ENCODE measurements around the gene RIPK4. TPM values are rescaled to one million over a fixed set of nuclear protein-coding genes. Genes with fewer than 3 reads are reported as not detected.

The RIPK4 gene
- total RNA-seq, 3 donors from 2014 or later = 0.13 to 0.20 (median 0.19) TPM

GRCh38 chr21:41769111-41769510 lies 2.3 kb upstream of the RIPK4 start:
- Mint-ChIP-seq H3K4me1 (ENCODE audit: low read depth) (peaks cover 23% of the 10 kb centered on the region), H3K36me3 (ENCODE audit: insufficient read depth) (no peaks in the 10 kb centered on the region), H3K4me3 (peak overlapping the region; percentile 80), H3K9me3 (no peaks in the 10 kb centered on the region), H3K27me3 (ENCODE audit: low read depth) (peaks cover 65% of the 10 kb centered on the region)
- ATAC-seq = no peak
- no peak for DNase-seq

- ATAC-seq (peak; percentile 45 to 46), DNase-seq (no peak)
- Mint-ChIP-seq H3K9me3 (no peaks in the 10 kb centered on the region), H3K4me3 (peak overlapping the region; percentile 80), H3K4me1 (ENCODE audit: low read depth) (peaks cover 23% of the 10 kb centered on the region), H3K36me3 (ENCODE audit: insufficient read depth) (no peaks in the 10 kb centered on the region), H3K27me3 (ENCODE audit: low read depth) (peaks cover 67% of the 10 kb centered on the region)
These were observed 1.7 kb upstream of the RIPK4 start for GRCh38 chr21:41768437-41769042.

GRCh38 chr21:41767606-41768436 lies 969 bp upstream of the RIPK4 start:
- peak in 1 of 2 donors; percentile 24 for ATAC-seq
- H3K4me3 Mint-ChIP-seq = peak overlapping the region; percentile 80
- DNase-seq = no peak

GRCh38 chr21:41765973-41766882 lies 624 bp downstream of the RIPK4 start:
- peaks cover 76% of the 10 kb centered on the region for H3K27me3 Mint-ChIP-seq (ENCODE audit: low read depth)
- DNase-seq (no peak), ATAC-seq (no peak)
- H3K9me3 Mint-ChIP-seq = no peaks in the 10 kb centered on the region
- H3K4me1 Mint-ChIP-seq (ENCODE audit: low read depth) = peaks cover 26% of the 10 kb centered on the region
- H3K4me3 Mint-ChIP-seq = peak overlapping the region; percentile 21
- no peaks in the 10 kb centered on the region for H3K36me3 Mint-ChIP-seq (ENCODE audit: insufficient read depth)

More at GRCh38 chr21:41767606-41768436, 969 bp upstream of the RIPK4 start:
- no peaks in the 10 kb centered on the region for H3K9me3 Mint-ChIP-seq
- H3K27me3 Mint-ChIP-seq (ENCODE audit: low read depth) = peaks cover 71% of the 10 kb centered on the region
- H3K4me1 Mint-ChIP-seq (ENCODE audit: low read depth) = peaks cover 23% of the 10 kb centered on the region
- H3K36me3 Mint-ChIP-seq (ENCODE audit: insufficient read depth) = no peaks in the 10 kb centered on the region

GRCh38 chr21:41765420-41765821 lies 1.4 kb downstream of the RIPK4 start:
- Mint-ChIP-seq H3K9me3 (no peaks in the 10 kb centered on the region), H3K4me1 (ENCODE audit: low read depth) (peaks cover 26% of the 10 kb centered on the region), H3K27me3 (ENCODE audit: low read depth) (peaks cover 80% of the 10 kb centered on the region), H3K36me3 (ENCODE audit: insufficient read depth) (no peaks in the 10 kb centered on the region), H3K4me3 (peak overlapping the region; percentile 21)
- ATAC-seq (no peak), DNase-seq (no peak)

- Mint-ChIP-seq H3K4me1 (ENCODE audit: low read depth) (peaks cover 26% of the 10 kb centered on the region), H3K36me3 (ENCODE audit: insufficient read depth) (no peaks in the 10 kb centered on the region), H3K9me3 (no peaks in the 10 kb centered on the region), H3K27me3 (ENCODE audit: low read depth) (peaks cover 80% of the 10 kb centered on the region), H3K4me3 (no peak overlapping the region)
- ATAC-seq (no peak), DNase-seq (no peak)
These were observed 2.1 kb downstream of the RIPK4 start for GRCh38 chr21:41764558-41765419.

GRCh38 chr21:41763996-41764395 lies 2.9 kb downstream of the RIPK4 start:
- H3K36me3 Mint-ChIP-seq (ENCODE audit: insufficient read depth) = no peaks in the 10 kb centered on the region
- no peaks in the 10 kb centered on the region for H3K9me3 Mint-ChIP-seq
- no peak for DNase-seq
- H3K27me3 Mint-ChIP-seq (ENCODE audit: low read depth) = peaks cover 78% of the 10 kb centered on the region
- peaks cover 25% of the 10 kb centered on the region for H3K4me1 Mint-ChIP-seq (ENCODE audit: low read depth)
- ATAC-seq = no peak
- no peak overlapping the region for H3K4me3 Mint-ChIP-seq

- ATAC-seq = no peak
- Mint-ChIP-seq H3K4me1 (ENCODE audit: low read depth) (peaks cover 20% of the 10 kb centered on the region), H3K27me3 (ENCODE audit: low read depth) (peaks cover 79% of the 10 kb centered on the region), H3K4me3 (no peak overlapping the region), H3K36me3 (ENCODE audit: insufficient read depth) (no peaks in the 10 kb centered on the region), H3K9me3 (no peaks in the 10 kb centered on the region)
- DNase-seq = no peak
These were observed 3.4 kb downstream of the RIPK4 start for GRCh38 chr21:41763398-41763931.

GRCh38 chr21:41762753-41763152 lies 4.1 kb downstream of the RIPK4 start:
- Mint-ChIP-seq H3K27me3 (ENCODE audit: low read depth) (peaks cover 74% of the 10 kb centered on the region), H3K4me3 (no peak overlapping the region), H3K4me1 (ENCODE audit: low read depth) (peaks cover 13% of the 10 kb centered on the region), H3K36me3 (ENCODE audit: insufficient read depth) (no peaks in the 10 kb centered on the region), H3K9me3 (no peaks in the 10 kb centered on the region)
- DNase-seq (no peak), ATAC-seq (no peak)

GRCh38 chr21:41761934-41762635 lies 4.8 kb downstream of the RIPK4 start:
- H3K27me3 Mint-ChIP-seq (ENCODE audit: low read depth) = peaks cover 67% of the 10 kb centered on the region
- ATAC-seq (no peak), DNase-seq (no peak)
- no peak overlapping the region for H3K4me3 Mint-ChIP-seq
- H3K36me3 Mint-ChIP-seq (ENCODE audit: insufficient read depth) = no peaks in the 10 kb centered on the region
- H3K9me3 Mint-ChIP-seq = no peaks in the 10 kb centered on the region
- peaks cover 6% of the 10 kb centered on the region for H3K4me1 Mint-ChIP-seq (ENCODE audit: low read depth)

- H3K4me3 Mint-ChIP-seq = no peak overlapping the region
These were observed 5.5 kb downstream of the RIPK4 start for GRCh38 chr21:41761211-41761933.

GRCh38 chr21:41760411-41760810 lies 6.4 kb downstream of the RIPK4 start:
- no peak for DNase-seq
- ATAC-seq = no peak
- Mint-ChIP-seq H3K36me3 (ENCODE audit: insufficient read depth) (no peaks in the 10 kb centered on the region), H3K27me3 (ENCODE audit: low read depth) (peaks cover 60% of the 10 kb centered on the region), H3K9me3 (no peaks in the 10 kb centered on the region), H3K4me3 (no peak overlapping the region), H3K4me1 (ENCODE audit: low read depth) (peaks cover 3% of the 10 kb centered on the region)

More at GRCh38 chr21:41761211-41761933, 5.5 kb downstream of the RIPK4 start:
- ATAC-seq (no peak), DNase-seq (no peak)
- Mint-ChIP-seq H3K27me3 (ENCODE audit: low read depth) (peaks cover 66% of the 10 kb centered on the region), H3K9me3 (no peaks in the 10 kb centered on the region), H3K4me1 (ENCODE audit: low read depth) (peaks cover 5% of the 10 kb centered on the region), H3K36me3 (ENCODE audit: insufficient read depth) (no peaks in the 10 kb centered on the region)

Measured in activated T-cell treated with anti-CD3 and anti-CD28 coated beads, Interleukin-2, amount 50 U/mL, for 4 hours (primary cell).